ENCODE measurements around the gene PRAF2.

PRAF2 gene

DNA sequence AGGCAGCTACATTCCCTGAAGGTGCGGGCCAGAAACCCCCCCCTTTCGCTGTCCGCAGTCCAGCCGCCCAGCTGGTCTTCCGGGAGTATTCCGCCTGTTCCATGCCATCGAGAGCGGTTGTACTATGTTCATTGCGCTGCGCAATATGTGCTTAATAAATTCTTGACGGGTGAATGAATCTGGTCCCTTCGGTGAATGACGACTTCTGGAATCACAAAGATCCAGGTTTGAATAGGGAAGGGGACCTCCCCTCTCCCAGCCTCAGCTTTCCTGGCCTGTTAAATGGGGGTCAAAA is 29.9 kb downstream of the PRAF2 start:
- H2AFZ ChIP-seq (ENCODE audit: low read depth, low read length) = peak overlapping the region; percentile 94
- H3K27me3 ChIP-seq (ENCODE audit: low read depth, low read length) = no peaks in the 10 kb centered on the region
- TF ChIP-seq EZH2phosphoT487 (IDR thresholded peaks at IDR 0.05; ENCODE audit: low read depth) = no peak
- no peak for TF ChIP-seq CTCF (IDR thresholded peaks at IDR 0.05; ENCODE audit: low read depth, low read length)
- peaks cover 26% of the 10 kb centered on the region for H3K4me1 ChIP-seq (ENCODE audit: low read length)
- H3K4me2 ChIP-seq (ENCODE audit: low read length) = peak overlapping the region; percentile 94
- H3K27ac ChIP-seq (ENCODE audit: low read length) = no peak overlapping the region
- no peaks in the 10 kb centered on the region for H4K20me1 ChIP-seq (ENCODE audit: insufficient read depth, low read length)
- peaks cover 3% of the 10 kb centered on the region for H3K36me3 ChIP-seq (replicated peaks; ENCODE audit: low read depth, low read length)
- H3K79me2 ChIP-seq (ENCODE audit: low read length) = peaks cover 25% of the 10 kb centered on the region
- no peaks in the 10 kb centered on the region for H3K9me3 ChIP-seq (ENCODE audit: insufficient read depth, low read length)
- H3K9ac ChIP-seq (ENCODE audit: low read length) = peak overlapping the region; percentile 73
- H3K4me3 ChIP-seq (ENCODE audit: low read length) = peak overlapping the region; percentile 80

GRCh38 chrX:49043220-49043986 is 30.4 kb downstream of the PRAF2 start, which contains the start of gene TFE3:
TSS of gene TFE3 (minus strand) at chrX:49043357. CDS start at chrX:49043226, 131 bp downstream.
- Histone ChIP-seq H3K4me3 (ENCODE audit: low read length) (peak within 1 kb of the TSS; percentile 98), H3K27me3 (ENCODE audit: low read depth, low read length) (no peaks in the 10 kb centered on the region), H3K79me2 (ENCODE audit: low read length) (peaks cover 25% of the 10 kb centered on the region), H4K20me1 (ENCODE audit: insufficient read depth, low read length) (no peaks in the 10 kb centered on the region), H3K4me2 (ENCODE audit: low read length) (peak within 1 kb of the TSS; percentile 99), H3K9me3 (ENCODE audit: insufficient read depth, low read length) (no peaks in the 10 kb centered on the region), H2AFZ (ENCODE audit: low read depth, low read length) (peak within 1 kb of the TSS; percentile 94), H3K27ac (ENCODE audit: low read length) (peak within 1 kb of the TSS; percentile 76), H3K9ac (ENCODE audit: low read length) (peak within 1 kb of the TSS; percentile 97), H3K4me1 (ENCODE audit: low read length) (peaks cover 26% of the 10 kb centered on the region), H3K36me3 (replicated peaks; ENCODE audit: low read depth, low read length) (peaks cover 9% of the 10 kb centered on the region)
- no peak for TF ChIP-seq EZH2phosphoT487 (IDR thresholded peaks at IDR 0.05; ENCODE audit: low read depth)
- TF ChIP-seq CTCF (IDR thresholded peaks at IDR 0.05; ENCODE audit: low read depth, low read length) = peak; percentile 62

GRCh38 chrX:49042581-49043219 is 31.1 kb downstream of the PRAF2 start:
- Histone ChIP-seq H3K27me3 (ENCODE audit: low read depth, low read length) (no peaks in the 10 kb centered on the region), H3K4me3 (ENCODE audit: low read length) (peak overlapping the region; percentile 98), H3K36me3 (replicated peaks; ENCODE audit: low read depth, low read length) (peaks cover 15% of the 10 kb centered on the region), H3K4me2 (ENCODE audit: low read length) (peak overlapping the region; percentile 99), H3K27ac (ENCODE audit: low read length) (peak overlapping the region; percentile 76), H3K4me1 (ENCODE audit: low read length) (peaks cover 26% of the 10 kb centered on the region), H3K9me3 (ENCODE audit: insufficient read depth, low read length) (no peaks in the 10 kb centered on the region), H3K79me2 (ENCODE audit: low read length) (peaks cover 25% of the 10 kb centered on the region), H2AFZ (ENCODE audit: low read depth, low read length) (peak overlapping the region; percentile 9; the same call in 1 of the 2 replicates), H3K9ac (ENCODE audit: low read length) (peak overlapping the region; percentile 97), H4K20me1 (ENCODE audit: insufficient read depth, low read length) (no peaks in the 10 kb centered on the region)
- no peak for TF ChIP-seq CTCF (IDR thresholded peaks at IDR 0.05; ENCODE audit: low read depth, low read length)
- TF ChIP-seq EZH2phosphoT487 (IDR thresholded peaks at IDR 0.05; ENCODE audit: low read depth) = no peak

Data from OCI-LY3 (cell line).